HG03103 (cell line): ENCODE data around the gene NAA60.
"Not testable (repeated sequence)": the region's sequence is repeated elsewhere in the genome, so short reads cannot be mapped to it uniquely, and the experiment has no call there.

ENCODE experiments used
- ATAC-seq: cut with Tn5 transposase; IDR thresholded peaks from one replicate; pipeline ENCODE4 v1.9.1; 2021; ENCODE audit warnings: low read depth; ENCODE audit not compliant: unreplicated experiment

The NAA60 gene

GRCh38 chr16:3503523-3503922 lies 60.0 kb downstream of the NAA60 start:
- no peak for ATAC-seq

- ATAC-seq: no peak
Observed at GRCh38 chr16:3508736-3509135, 65.3 kb downstream of the NAA60 start.

- ATAC-seq: no peak
Observed at GRCh38 chr16:3509470-3509928, 66.0 kb downstream of the NAA60 start.

GRCh38 chr16:3510416-3510815 lies 66.9 kb downstream of the NAA60 start:
- ATAC-seq: no peak

GRCh38 chr16:3511286-3512180 lies 68.1 kb downstream of the NAA60 start:
- no peak for ATAC-seq

- no peak for ATAC-seq
Observed at GRCh38 chr16:3513892-3514583, 70.6 kb downstream of the NAA60 start.

- ATAC-seq: no peak
Observed at GRCh38 chr16:3514621-3515020, 71.1 kb downstream of the NAA60 start.

- ATAC-seq: no peak
Observed at GRCh38 chr16:3515897-3516296, 72.4 kb downstream of the NAA60 start.

- no peak for ATAC-seq
Observed at GRCh38 chr16:3518292-3518985, 75.0 kb downstream of the NAA60 start.

GRCh38 chr16:3518986-3519348 lies 75.5 kb downstream of the NAA60 start:
- ATAC-seq: no peak

GRCh38 chr16:3519581-3519980 lies 76.1 kb downstream of the NAA60 start:
- ATAC-seq: no peak

GRCh38 chr16:3520413-3520812 lies 76.9 kb downstream of the NAA60 start:
- no peak for ATAC-seq

- ATAC-seq: no peak
Observed at GRCh38 chr16:3520841-3521240, 77.4 kb downstream of the NAA60 start.

GRCh38 chr16:3523281-3523680 lies 79.8 kb downstream of the NAA60 start:
- no peak for ATAC-seq

GRCh38 chr16:3525951-3526350 lies 82.5 kb downstream of the NAA60 start:
- ATAC-seq: no peak

GRCh38 chr16:3527216-3527829 lies 83.8 kb downstream of the NAA60 start:
- not testable (repeated sequence) for ATAC-seq

GRCh38 chr16:3528406-3528805 lies 84.9 kb downstream of the NAA60 start:
- ATAC-seq: no peak

GRCh38 chr16:3529175-3529574 lies 85.7 kb downstream of the NAA60 start:
- ATAC-seq: no peak

- no peak for ATAC-seq
Observed at GRCh38 chr16:3530371-3530914, 87.0 kb downstream of the NAA60 start.

GRCh38 chr16:3532741-3533140 lies 89.3 kb downstream of the NAA60 start:
- ATAC-seq: no peak

- ATAC-seq: no peak
Observed at GRCh38 chr16:3534126-3534525, 90.6 kb downstream of the NAA60 start.
